ENCODE results near the gene CADM2.

The CADM2 gene

GRCh38 chr3:84985795-84986194, 27.0 kb downstream of the CADM2 start:
- DNase-seq, result no peak

- DNase-seq, result no peak
Observed at GRCh38 chr3:84987706-84988504, 29.1 kb downstream of the CADM2 start.

GRCh38 chr3:84989102-84989501, 30.3 kb downstream of the CADM2 start:
- DNase-seq, result no peak

GRCh38 chr3:84991422-84991900, 32.7 kb downstream of the CADM2 start:
- DNase-seq, result no peak

- DNase-seq, result no peak
Observed at GRCh38 chr3:84993956-84994355, 35.2 kb downstream of the CADM2 start.

GRCh38 chr3:84998545-84998944, 39.8 kb downstream of the CADM2 start:
- no peak for DNase-seq

- DNase-seq, result no peak
Observed at GRCh38 chr3:85003479-85003878, 44.7 kb downstream of the CADM2 start.

GRCh38 chr3:85004147-85004546, 45.4 kb downstream of the CADM2 start:
- no peak for DNase-seq

- no peak for DNase-seq
Observed at GRCh38 chr3:85005946-85006345, 47.2 kb downstream of the CADM2 start.

GRCh38 chr3:85007195-85008094, 48.7 kb downstream of the CADM2 start:
- no peak for DNase-seq

GRCh38 chr3:85020828-85021227, 62.0 kb downstream of the CADM2 start:
- DNase-seq, result no peak

GRCh38 chr3:85030052-85030451, 71.3 kb downstream of the CADM2 start:
- DNase-seq, result no peak

GRCh38 chr3:85037203-85037602, 78.4 kb downstream of the CADM2 start:
- no peak for DNase-seq

- no peak for DNase-seq
Observed at GRCh38 chr3:85041001-85041400, 82.2 kb downstream of the CADM2 start.

GRCh38 chr3:85041562-85042055, 82.8 kb downstream of the CADM2 start:
- no peak for DNase-seq

GRCh38 chr3:85050821-85051220, 92.0 kb downstream of the CADM2 start:
- DNase-seq, result no peak

- no peak for DNase-seq
Observed at GRCh38 chr3:85051786-85052185, 93.0 kb downstream of the CADM2 start.

- no peak for DNase-seq
Observed at GRCh38 chr3:85053626-85054025, 94.8 kb downstream of the CADM2 start.

- no peak for DNase-seq
Observed at GRCh38 chr3:85054579-85054978, 95.8 kb downstream of the CADM2 start.

GRCh38 chr3:85068911-85069310, 110.1 kb downstream of the CADM2 start:
- DNase-seq, result no peak

- no peak for DNase-seq
Observed at GRCh38 chr3:85074003-85074402, 115.2 kb downstream of the CADM2 start.

GRCh38 chr3:85075663-85076062, 116.9 kb downstream of the CADM2 start:
- no peak for DNase-seq

- DNase-seq, result no peak
Observed at GRCh38 chr3:85077018-85077417, 118.2 kb downstream of the CADM2 start.

Measured in activated CD4-positive, CD25-positive, alpha-beta regulatory T cell (primary cell).